HG03469 (cell line): ENCODE measurements around the gene CENPX.
"Not testable (repeated sequence)": the region's sequence is repeated elsewhere in the genome, so short reads cannot be mapped to it uniquely, and the experiment has no call there.

Experiments used
- ATAC-seq: cut with Tn5 transposase; IDR thresholded peaks from one replicate; pipeline ENCODE4 v1.9.1; 2021; ENCODE audit warnings: mild to moderate bottlenecking, moderate library complexity, moderate number of reproducible peaks; ENCODE audit not compliant: unreplicated experiment

The CENPX gene

GRCh38 chr17:81984773-81985410 lies 37.8 kb downstream of the CENPX start:
- no peak for ATAC-seq

DNA sequence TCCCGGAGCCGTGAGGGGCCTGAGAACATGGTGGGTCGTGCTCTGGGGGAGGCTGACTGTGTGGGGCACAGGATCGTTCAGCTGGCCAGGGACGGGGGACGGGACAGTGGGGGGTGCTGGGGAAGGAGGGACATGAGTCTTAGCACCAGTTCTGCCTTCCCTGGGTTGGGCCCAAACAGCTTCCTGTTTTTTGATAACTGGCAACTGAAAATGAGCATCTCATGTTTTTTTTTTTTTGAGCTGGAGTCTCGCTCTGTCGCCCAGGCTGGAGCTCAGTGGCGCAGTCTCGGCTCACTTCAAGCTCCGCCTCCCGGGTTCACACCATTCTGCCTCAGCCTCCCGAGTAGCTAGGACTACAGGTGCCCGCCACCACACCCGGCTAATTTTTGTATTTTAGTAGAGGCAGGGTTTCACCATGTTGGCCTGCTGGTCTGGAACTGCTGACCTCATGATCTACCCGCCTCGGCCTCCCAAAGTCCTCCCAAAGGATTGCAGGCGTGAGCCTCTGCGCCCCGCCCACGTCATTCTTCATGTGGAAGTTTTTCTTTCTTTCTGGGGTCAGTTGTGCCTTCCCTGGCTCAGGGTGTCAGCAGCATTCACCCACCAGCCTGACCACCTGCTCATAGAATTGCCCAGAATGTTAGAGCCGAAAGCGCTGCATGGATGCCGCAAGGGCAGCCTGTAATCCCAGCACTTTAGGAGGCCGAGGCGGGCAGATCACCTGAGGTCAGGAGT lies 38.9 kb downstream of the CENPX start:
- no peak for ATAC-seq

- ATAC-seq = no peak
Measured at GRCh38 chr17:81983011-81983638, 39.6 kb downstream of the CENPX start.

GRCh38 chr17:81981511-81981910 lies 41.2 kb downstream of the CENPX start:
- not testable (repeated sequence) for ATAC-seq

GRCh38 chr17:81980707-81981343 lies 41.9 kb downstream of the CENPX start:
- ATAC-seq = no peak

GRCh38 chr17:81980122-81980521 lies 42.6 kb downstream of the CENPX start:
- ATAC-seq = no peak

DNA sequence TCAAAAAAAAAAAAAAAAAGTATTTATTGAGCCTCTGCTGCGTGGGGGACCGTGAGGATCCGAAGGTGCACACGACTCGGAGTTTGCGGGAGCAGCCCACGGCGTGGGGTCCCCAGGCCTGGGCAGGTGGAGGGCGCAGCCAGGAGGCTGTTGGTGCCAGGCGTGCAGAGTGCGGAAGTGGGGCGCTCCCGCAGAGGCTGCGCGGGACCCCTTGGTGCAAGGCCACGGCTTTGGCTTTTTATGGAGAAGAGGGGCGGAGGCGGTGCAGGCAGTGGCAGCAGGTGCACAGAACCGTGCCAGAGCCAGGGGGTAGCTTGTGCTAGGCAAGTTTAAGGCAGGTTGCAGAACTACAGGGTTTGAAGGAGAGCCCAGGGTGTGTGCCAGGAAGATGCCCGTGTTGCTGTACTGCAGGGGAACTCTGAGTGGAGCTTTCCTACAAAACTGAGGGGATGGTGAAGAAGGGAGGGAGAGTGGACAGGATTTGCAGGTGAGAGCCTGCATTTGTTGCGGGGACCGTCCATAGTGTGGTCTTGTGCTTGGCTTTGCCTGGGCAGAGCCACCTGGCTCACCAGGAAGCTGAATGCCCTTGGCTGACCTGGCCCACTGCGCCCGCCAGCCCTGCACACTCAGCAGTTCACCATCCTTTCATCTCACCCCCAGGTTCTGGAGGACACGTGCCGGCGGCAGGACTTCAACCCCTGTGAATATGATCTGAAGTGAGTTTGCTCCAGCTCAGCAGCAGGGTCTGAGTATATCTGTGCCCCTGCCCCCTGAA lies 44.0 kb downstream of the CENPX start:
- ATAC-seq = no peak

DNA sequence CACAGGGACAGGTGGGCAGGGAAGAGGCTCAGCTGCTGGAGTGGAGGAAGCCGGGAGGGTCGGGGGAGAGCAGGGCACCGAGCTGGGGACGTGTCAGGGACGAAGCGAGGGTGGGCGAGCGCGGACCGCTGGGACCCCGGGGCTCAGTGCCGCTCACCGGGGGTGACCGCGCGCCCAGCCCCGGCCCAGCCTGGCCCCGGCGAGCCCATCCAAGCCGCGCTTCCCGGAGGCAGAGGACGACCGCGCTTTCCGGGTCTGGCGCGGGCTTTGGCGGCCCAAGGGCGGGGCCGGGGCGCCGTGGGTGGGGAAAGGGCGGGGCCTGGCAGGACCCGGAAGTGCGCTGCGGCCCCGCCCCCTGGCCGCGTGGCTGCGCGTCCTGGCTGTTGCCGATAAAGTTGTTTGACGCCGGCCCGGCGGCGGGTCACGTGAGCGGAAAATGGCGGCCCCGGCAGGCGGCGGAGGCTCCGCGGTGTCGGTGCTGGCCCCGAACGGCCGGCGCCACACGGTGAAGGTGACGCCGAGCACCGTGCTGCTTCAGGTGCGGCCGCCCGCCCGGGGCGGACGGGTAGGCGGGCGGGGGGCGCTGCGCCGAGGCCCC lies 45.4 kb downstream of the CENPX start, which contains the start of gene ASPSCR1:
TSS of gene ASPSCR1 (plus strand) at position 419 of the 598 bp plus-strand sequence. CDS start at position 437, 18 bp downstream.
- ATAC-seq = peak; percentile 58

- ATAC-seq = peak; percentile 2
Measured at GRCh38 chr17:81976332-81977210, 46.1 kb downstream of the CENPX start.

DNA sequence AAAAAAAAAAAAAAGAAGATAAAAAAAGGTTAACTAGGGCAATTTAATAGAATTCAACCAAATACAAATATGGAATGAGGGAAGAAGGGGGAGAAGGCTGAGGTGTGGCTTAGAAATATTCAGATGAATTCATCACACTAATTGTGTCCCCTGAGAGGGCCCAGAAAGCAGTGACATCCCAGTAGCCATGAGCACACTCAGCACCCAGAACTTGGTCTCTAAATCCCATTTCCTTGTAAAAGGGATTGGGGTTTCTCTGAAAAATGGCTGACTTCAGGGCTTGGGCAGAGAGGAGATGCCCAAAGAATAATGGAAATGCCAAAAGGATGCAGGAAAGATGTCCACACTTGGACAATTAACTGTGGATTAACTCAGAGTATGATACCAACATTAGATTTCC lies 49.2 kb downstream of the CENPX start:
- ATAC-seq = no peak

DNA sequence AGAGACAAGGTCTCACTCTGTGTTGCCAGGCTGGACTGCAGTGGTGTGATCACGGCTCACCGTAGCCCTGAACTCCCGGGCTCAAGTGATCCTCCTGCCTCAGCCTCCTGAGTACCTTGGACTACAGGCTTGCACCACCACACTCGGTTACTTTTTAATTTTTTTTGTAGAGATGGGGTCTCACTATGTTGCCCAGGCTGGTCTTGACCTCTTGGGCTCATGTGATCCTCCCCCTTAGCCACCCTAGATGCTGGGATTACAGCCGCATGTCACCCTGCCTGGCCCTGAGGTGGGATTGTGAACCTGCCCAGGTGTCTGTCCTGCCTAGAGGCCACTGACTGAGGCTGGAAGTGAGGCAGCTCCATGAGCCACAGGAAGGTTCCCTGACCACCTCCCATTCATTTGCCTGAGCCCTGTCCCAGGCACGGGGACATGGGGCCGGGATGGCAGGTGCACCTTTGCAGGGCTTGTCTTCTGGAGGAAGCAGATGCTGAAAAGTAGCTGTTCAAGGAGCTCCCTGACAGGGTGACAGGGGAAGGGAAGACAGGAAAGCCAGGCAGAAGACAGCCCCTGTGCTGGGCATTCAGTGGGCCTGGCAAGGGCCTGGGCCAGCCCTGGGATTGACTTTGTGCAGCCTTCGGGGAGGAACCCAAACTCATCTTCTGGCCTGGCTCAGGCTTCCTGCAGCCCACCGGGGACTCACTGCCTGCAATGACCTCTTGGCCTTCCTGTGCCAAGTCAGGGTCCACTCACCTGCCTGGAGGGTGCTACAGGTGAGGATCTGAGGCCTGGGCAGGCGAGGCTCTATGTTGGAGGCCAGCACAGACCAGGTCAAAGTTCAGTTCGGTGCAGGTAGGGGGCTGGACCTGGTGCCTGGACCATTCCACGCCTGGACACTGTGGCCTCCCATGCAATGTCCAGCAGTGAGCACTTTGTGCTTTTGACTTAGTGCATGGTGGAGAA lies 53.5 kb downstream of the CENPX start:
- ATAC-seq = no peak
